GM12874 (cell line): ENCODE measurements around the gene PACSIN2.

Experiments used
- TF ChIP-seq, protein P1 (sequence below): IDR thresholded peaks from 2 replicates; pipeline ENCODE4 v1.5.1; 2011; ENCODE audit warnings: low read depth, mild to moderate bottlenecking, control low read depth, low read length, moderate library complexity; ENCODE audit not compliant: insufficient read depth

PACSIN2 gene

DNA sequence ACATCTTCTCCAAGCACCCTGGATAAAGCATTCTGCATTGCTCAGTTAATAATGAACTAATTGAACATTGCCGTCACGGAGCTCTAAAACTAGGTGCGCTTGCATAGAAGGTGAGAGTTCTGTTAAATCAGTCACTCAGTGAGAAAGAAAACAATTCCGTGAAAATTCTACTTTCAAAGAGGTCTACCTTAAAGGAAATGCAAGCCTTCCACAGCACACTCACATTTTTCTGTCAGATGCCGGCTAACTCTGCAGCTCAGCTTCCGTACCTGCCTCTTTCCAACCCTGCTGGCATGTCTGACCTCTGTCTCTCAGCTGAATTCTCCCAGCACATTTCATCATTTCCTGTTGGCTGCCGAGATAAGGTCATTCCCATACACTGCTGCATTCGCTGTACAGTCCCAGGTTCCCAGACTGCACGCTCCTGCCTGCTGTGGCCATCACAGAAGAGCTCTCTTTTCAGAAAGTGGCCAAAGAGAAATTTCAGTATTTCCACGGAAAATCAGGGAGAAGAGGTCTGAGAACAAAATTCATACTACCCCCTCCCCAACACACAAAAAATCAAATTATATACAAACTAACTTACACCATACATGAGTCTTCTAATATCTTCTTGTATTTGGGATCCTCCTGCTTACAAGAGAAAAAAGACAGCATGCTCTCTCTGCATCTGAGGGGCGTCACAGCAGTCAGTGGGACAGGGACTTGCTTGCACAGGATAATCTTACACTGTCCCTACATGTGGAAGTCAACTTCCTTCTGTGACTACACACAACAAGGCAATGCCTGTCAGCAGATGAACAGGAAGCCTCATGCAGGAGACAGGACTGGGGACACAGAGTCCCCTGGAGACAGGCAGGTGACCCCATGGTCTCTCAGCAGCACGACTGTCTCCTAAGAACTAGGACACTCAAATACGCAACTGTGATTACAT, 55.1 kb downstream of the PACSIN2 start:
- TF ChIP-seq, protein P1, sequence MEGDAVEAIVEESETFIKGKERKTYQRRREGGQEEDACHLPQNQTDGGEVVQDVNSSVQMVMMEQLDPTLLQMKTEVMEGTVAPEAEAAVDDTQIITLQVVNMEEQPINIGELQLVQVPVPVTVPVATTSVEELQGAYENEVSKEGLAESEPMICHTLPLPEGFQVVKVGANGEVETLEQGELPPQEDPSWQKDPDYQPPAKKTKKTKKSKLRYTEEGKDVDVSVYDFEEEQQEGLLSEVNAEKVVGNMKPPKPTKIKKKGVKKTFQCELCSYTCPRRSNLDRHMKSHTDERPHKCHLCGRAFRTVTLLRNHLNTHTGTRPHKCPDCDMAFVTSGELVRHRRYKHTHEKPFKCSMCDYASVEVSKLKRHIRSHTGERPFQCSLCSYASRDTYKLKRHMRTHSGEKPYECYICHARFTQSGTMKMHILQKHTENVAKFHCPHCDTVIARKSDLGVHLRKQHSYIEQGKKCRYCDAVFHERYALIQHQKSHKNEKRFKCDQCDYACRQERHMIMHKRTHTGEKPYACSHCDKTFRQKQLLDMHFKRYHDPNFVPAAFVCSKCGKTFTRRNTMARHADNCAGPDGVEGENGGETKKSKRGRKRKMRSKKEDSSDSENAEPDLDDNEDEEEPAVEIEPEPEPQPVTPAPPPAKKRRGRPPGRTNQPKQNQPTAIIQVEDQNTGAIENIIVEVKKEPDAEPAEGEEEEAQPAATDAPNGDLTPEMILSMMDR, result no peak

DNA sequence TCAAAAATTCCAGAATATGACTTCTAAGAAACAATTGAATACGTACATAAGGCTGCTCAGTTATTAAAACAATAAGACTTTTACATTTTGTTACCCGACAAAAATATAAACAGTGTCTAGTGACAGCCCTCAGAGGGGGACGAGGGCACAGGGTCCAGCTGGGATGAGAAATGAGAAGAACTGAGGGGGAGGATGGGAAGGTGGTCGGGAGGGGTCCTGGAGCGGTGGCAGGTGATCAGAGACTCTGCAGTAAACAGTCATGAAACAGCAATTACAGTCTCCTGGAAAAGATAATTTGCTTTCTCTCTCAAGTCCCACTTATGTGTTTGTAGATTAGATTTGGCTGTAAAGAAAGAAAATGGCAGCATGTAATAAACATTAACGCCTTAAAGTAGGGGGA, 56.0 kb downstream of the PACSIN2 start:
- TF ChIP-seq, protein P1, result no peak

- TF ChIP-seq, protein P1, result no peak
These were observed 57.0 kb downstream of the PACSIN2 start for GRCh38 chr22:42957958-42958357.

DNA sequence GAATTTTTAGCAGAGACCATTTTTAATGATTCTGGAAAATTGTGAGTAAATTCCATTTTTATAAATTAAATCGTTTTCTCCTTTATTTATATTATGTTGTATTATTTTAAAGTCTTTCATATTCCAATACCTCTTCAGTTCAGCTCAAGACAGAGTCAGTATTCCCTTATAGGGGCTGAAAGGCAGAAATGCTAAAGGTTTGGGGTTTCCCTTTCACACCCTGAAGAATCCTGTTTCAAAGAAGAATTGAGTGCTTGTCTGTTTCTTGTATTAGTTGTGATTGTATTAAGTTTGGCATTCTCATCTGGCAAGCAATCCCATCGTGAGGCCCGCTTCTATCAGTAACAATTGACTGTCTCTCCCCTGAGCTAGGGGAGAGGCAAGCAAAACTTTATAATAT, 57.4 kb downstream of the PACSIN2 start:
- TF ChIP-seq, protein P1, result no peak

- TF ChIP-seq, protein P1, result no peak
These were observed 59.1 kb downstream of the PACSIN2 start for GRCh38 chr22:42955848-42956247.

- TF ChIP-seq, protein P1, result no peak
These were observed 59.8 kb downstream of the PACSIN2 start for GRCh38 chr22:42955087-42955635.

- TF ChIP-seq, protein P1, result no peak
These were observed 63.7 kb downstream of the PACSIN2 start for GRCh38 chr22:42951093-42951710.
